Measurements from ENCODE around the gene PTN.
"Not testable (repeated sequence)": the region's sequence is repeated elsewhere in the genome, so short reads cannot be mapped to it uniquely, and the experiment has no call there.

PTN gene

DNA sequence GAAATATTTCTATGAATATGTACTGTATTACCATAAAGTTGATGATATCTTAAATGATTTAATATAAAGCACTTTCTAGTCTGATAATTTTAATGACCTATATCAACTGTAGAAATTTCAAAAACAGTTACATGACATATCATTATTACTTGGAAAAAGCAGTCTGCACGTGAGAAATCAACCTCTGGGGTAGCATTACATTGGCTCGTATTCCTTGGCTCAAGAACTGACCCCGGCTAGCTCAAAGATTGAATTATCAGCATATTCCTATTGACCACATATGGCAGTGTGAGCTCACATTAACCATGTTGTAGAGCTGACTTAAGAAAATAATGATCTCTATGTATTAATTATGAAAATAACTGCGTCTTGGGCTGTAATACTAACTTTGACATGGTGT lies 139.3 kb downstream of the PTN start:
- H3K27ac ChIP-seq (ENCODE audit: low read depth in 2 of 2, low read length in 2 of 2): no peak overlapping the region
- no peaks in the 10 kb centered on the region for H3K4me1 ChIP-seq (ENCODE audit: control insufficient read depth in 2 of 2, insufficient read depth in 2 of 2, low read length in 2 of 2)
- H3K9ac ChIP-seq (ENCODE audit: low read depth in 1 of 2, low read length in 2 of 2): no peak overlapping the region
- H3K9me3 ChIP-seq (ENCODE audit: control insufficient read depth in 2 of 2, low read length in 2 of 2): peaks cover 0 to 3% of the 10 kb centered on the region in 2 donors
- H3K27me3 ChIP-seq (ENCODE audit: control insufficient read depth in 2 of 2, insufficient read depth in 2 of 2, low read length in 2 of 2): no peaks in the 10 kb centered on the region
- no peaks in the 10 kb centered on the region for H3K36me3 ChIP-seq (ENCODE audit: control insufficient read depth in 2 of 2, insufficient read depth in 2 of 2, low read length in 2 of 2)
- H3K4me3 ChIP-seq (ENCODE audit: low read length in 2 of 2): no peak overlapping the region

GRCh38 chr7:137203351-137203750 lies 140.2 kb downstream of the PTN start:
- no peak overlapping the region for H3K9ac ChIP-seq (ENCODE audit: low read depth in 1 of 2, low read length in 2 of 2)
- no peak overlapping the region for H3K4me3 ChIP-seq (ENCODE audit: low read length in 2 of 2)
- no peaks in the 10 kb centered on the region for H3K36me3 ChIP-seq (ENCODE audit: control insufficient read depth in 2 of 2, insufficient read depth in 2 of 2, low read length in 2 of 2)
- no peak overlapping the region for H3K27ac ChIP-seq (ENCODE audit: low read depth in 2 of 2, low read length in 2 of 2)
- H3K27me3 ChIP-seq (ENCODE audit: control insufficient read depth in 2 of 2, insufficient read depth in 2 of 2, low read length in 2 of 2): no peaks in the 10 kb centered on the region
- H3K9me3 ChIP-seq (ENCODE audit: control insufficient read depth in 2 of 2, low read length in 2 of 2): no peaks in the 10 kb centered on the region
- H3K4me1 ChIP-seq (ENCODE audit: control insufficient read depth in 2 of 2, insufficient read depth in 2 of 2, low read length in 2 of 2): no peaks in the 10 kb centered on the region

DNA sequence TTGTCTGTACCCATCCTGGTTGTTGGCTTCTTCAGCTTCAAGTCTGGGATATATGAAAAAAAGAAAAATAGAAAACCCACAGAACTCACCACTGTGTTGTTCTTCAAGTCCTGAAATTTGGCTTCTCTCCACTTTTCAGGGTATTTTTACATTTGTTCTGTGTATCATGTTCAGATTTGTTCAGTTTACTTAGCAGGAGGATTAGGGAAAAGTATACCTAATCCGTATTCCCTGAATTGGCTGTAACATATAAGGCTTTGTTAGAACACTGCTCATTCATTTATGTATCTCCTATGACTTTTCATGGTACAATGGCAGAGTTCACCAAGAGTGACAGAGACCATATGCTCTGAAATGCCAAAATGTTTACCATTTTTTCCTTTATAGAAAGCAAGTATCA lies 146.9 kb downstream of the PTN start:
- Histone ChIP-seq H3K9me3 (ENCODE audit: control insufficient read depth in 2 of 2, low read length in 2 of 2) (peaks cover 0 to 3% of the 10 kb centered on the region in 2 donors), H3K4me1 (ENCODE audit: control insufficient read depth in 2 of 2, insufficient read depth in 2 of 2, low read length in 2 of 2) (no peaks in the 10 kb centered on the region), H3K27ac (ENCODE audit: low read depth in 2 of 2, low read length in 2 of 2) (no peak overlapping the region), H3K4me3 (ENCODE audit: low read length in 2 of 2) (no peak overlapping the region), H3K36me3 (ENCODE audit: control insufficient read depth in 2 of 2, insufficient read depth in 2 of 2, low read length in 2 of 2) (no peaks in the 10 kb centered on the region), H3K27me3 (ENCODE audit: control insufficient read depth in 2 of 2, insufficient read depth in 2 of 2, low read length in 2 of 2) (no peaks in the 10 kb centered on the region), H3K9ac (ENCODE audit: low read depth in 1 of 2, low read length in 2 of 2) (no peak overlapping the region)

DNA sequence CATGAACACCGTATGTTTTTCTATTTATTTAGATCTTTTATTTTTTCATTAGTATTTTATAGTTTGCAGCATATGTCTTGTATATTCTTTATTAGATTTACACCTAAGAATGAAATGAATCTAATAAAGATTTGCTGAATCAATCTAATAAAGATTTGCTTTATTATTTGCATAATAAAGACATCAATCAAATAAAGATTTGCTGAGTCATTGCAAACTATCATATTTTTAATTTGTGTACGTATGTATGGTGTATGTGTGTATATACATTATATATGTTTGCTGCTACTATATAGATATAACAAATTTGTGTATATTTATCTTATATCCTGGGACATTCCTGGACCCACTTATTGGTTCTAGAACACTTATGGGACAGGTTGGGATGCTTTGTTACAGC lies 147.5 kb downstream of the PTN start:
- no peaks in the 10 kb centered on the region for H3K27me3 ChIP-seq (ENCODE audit: control insufficient read depth in 2 of 2, insufficient read depth in 2 of 2, low read length in 2 of 2)
- H3K4me1 ChIP-seq (ENCODE audit: control insufficient read depth in 2 of 2, insufficient read depth in 2 of 2, low read length in 2 of 2): no peaks in the 10 kb centered on the region
- no peaks in the 10 kb centered on the region for H3K36me3 ChIP-seq (ENCODE audit: control insufficient read depth in 2 of 2, insufficient read depth in 2 of 2, low read length in 2 of 2)
- H3K9ac ChIP-seq (ENCODE audit: low read depth in 1 of 2, low read length in 2 of 2): no peak overlapping the region
- H3K9me3 ChIP-seq (ENCODE audit: control insufficient read depth in 2 of 2, low read length in 2 of 2): peaks cover 3% of the 10 kb centered on the region in 2 donors
- H3K4me3 ChIP-seq (ENCODE audit: low read length in 2 of 2): no peak overlapping the region
- H3K27ac ChIP-seq (ENCODE audit: low read depth in 2 of 2, low read length in 2 of 2): no peak overlapping the region

- H3K27me3 ChIP-seq (ENCODE audit: control insufficient read depth in 2 of 2, insufficient read depth in 2 of 2, low read length in 2 of 2); H3K4me3 ChIP-seq (ENCODE audit: low read length in 2 of 2); H3K9ac ChIP-seq (ENCODE audit: low read depth in 1 of 2, low read length in 2 of 2); H3K27ac ChIP-seq (ENCODE audit: low read depth in 2 of 2, low read length in 2 of 2); H3K4me1 ChIP-seq (ENCODE audit: control insufficient read depth in 2 of 2, insufficient read depth in 2 of 2, low read length in 2 of 2); H3K9me3 ChIP-seq (ENCODE audit: control insufficient read depth in 2 of 2, low read length in 2 of 2); H3K36me3 ChIP-seq (ENCODE audit: control insufficient read depth in 2 of 2, insufficient read depth in 2 of 2, low read length in 2 of 2): not testable (repeated sequence)
These were observed 161.9 kb downstream of the PTN start for GRCh38 chr7:137181619-137182018.
